Activated T-cell treated with anti-CD3 and anti-CD28 coated beads for 24 hours (primary cell): ENCODE data around the gene PLCD1.
"Not testable (repeated sequence)": the region's sequence is repeated elsewhere in the genome, so short reads cannot be mapped to it uniquely, and the experiment has no call there.

ENCODE experiments used
- DNase-seq: peaks from one replicate; pipeline ENCODE4 v3.0.0-alpha.2; 2020; ENCODE audit warnings: low read depth

Gene PLCD1

GRCh38 chr3:38000242-38000916 is 29.1 kb downstream of the PLCD1 start:
- no peak for DNase-seq

- no peak for DNase-seq
Measured at GRCh38 chr3:37999836-38000235, 29.6 kb downstream of the PLCD1 start.

GRCh38 chr3:37997791-37998370 is 31.6 kb downstream of the PLCD1 start:
- no peak for DNase-seq

- no peak for DNase-seq
Measured at GRCh38 chr3:37997342-37997741, 32.1 kb downstream of the PLCD1 start.

GRCh38 chr3:37996785-37997301 is 32.6 kb downstream of the PLCD1 start:
- DNase-seq = peak; percentile 79

GRCh38 chr3:37995652-37996641 is 33.5 kb downstream of the PLCD1 start:
- DNase-seq = no peak

- no peak for DNase-seq
Measured at GRCh38 chr3:37994639-37994972, 34.8 kb downstream of the PLCD1 start.

- DNase-seq = peak; percentile 68
Measured at GRCh38 chr3:37993820-37994638, 35.4 kb downstream of the PLCD1 start.

- no peak for DNase-seq
Measured at GRCh38 chr3:37993460-37993819, 36.0 kb downstream of the PLCD1 start.

GRCh38 chr3:37993067-37993455 is 36.4 kb downstream of the PLCD1 start:
- no peak for DNase-seq

GRCh38 chr3:37992271-37993066 is 37.0 kb downstream of the PLCD1 start:
- no peak for DNase-seq

- no peak for DNase-seq
Measured at GRCh38 chr3:37991823-37992222, 37.6 kb downstream of the PLCD1 start.

- no peak for DNase-seq
Measured at GRCh38 chr3:37991109-37991508, 38.3 kb downstream of the PLCD1 start.

- no peak for DNase-seq
Measured at GRCh38 chr3:37990527-37990926, 38.9 kb downstream of the PLCD1 start, which contains the start of gene VILL. Gene VILL, plus strand, starts transcription at chr3:37990786. Its CDS starts 2,887 bp downstream, at chr3:37993673.

GRCh38 chr3:37989821-37990480 is 39.5 kb downstream of the PLCD1 start:
- no peak for DNase-seq

- DNase-seq = no peak
Measured at GRCh38 chr3:37988931-37989525, 40.4 kb downstream of the PLCD1 start.

- not testable (repeated sequence) for DNase-seq
Measured at GRCh38 chr3:37988376-37988775, 41.1 kb downstream of the PLCD1 start.

GRCh38 chr3:37987751-37988179 is 41.7 kb downstream of the PLCD1 start:
- DNase-seq = no peak

- DNase-seq = no peak
Measured at GRCh38 chr3:37987315-37987697, 42.1 kb downstream of the PLCD1 start.
